8988T (cell line): ENCODE results near the gene SLC2A8.

ENCODE experiments used
- DNase-seq: peaks from one replicate; pipeline ENCODE4 v3.0.0; 2011

The SLC2A8 gene

GRCh38 chr9:127396808-127397645 is at the start of gene SLC2A8:
Gene SLC2A8, plus strand, starts transcription at chr9:127397169. Its CDS starts 62 bp downstream, at chr9:127397231.
- DNase-seq, result peak; percentile 65

- no peak for DNase-seq
These were observed 48.9 kb upstream of the SLC2A8 start for GRCh38 chr9:127347831-127348776.

- DNase-seq, result no peak
These were observed 47.4 kb upstream of the SLC2A8 start for GRCh38 chr9:127349483-127350113.

GRCh38 chr9:127351182-127352166 is 45.5 kb upstream of the SLC2A8 start:
- no peak for DNase-seq

GRCh38 chr9:127353882-127354281 is 43.1 kb upstream of the SLC2A8 start:
- DNase-seq, result no peak

- no peak for DNase-seq
These were observed 40.1 kb upstream of the SLC2A8 start for GRCh38 chr9:127356906-127357305.

- DNase-seq, result no peak
These were observed 38.9 kb upstream of the SLC2A8 start for GRCh38 chr9:127358023-127358535.

- DNase-seq, result no peak
These were observed 38.2 kb upstream of the SLC2A8 start for GRCh38 chr9:127358770-127359169.

GRCh38 chr9:127360250-127360649 is 36.7 kb upstream of the SLC2A8 start:
- DNase-seq, result no peak

- DNase-seq, result peak; percentile 70
These were observed 36.1 kb upstream of the SLC2A8 start for GRCh38 chr9:127360829-127361228.

- DNase-seq, result no peak
These were observed 35.4 kb upstream of the SLC2A8 start for GRCh38 chr9:127361561-127361960.

GRCh38 chr9:127362829-127363228 is 34.1 kb upstream of the SLC2A8 start:
- no peak for DNase-seq

GRCh38 chr9:127365461-127365860 is 31.5 kb upstream of the SLC2A8 start:
- no peak for DNase-seq

GRCh38 chr9:127366594-127366993 is 30.4 kb upstream of the SLC2A8 start:
- no peak for DNase-seq

- no peak for DNase-seq
These were observed 28.0 kb upstream of the SLC2A8 start for GRCh38 chr9:127368852-127369402.

GRCh38 chr9:127369428-127369827 is 27.5 kb upstream of the SLC2A8 start:
- no peak for DNase-seq

GRCh38 chr9:127370147-127370579 is 26.8 kb upstream of the SLC2A8 start:
- no peak for DNase-seq

GRCh38 chr9:127370672-127371648 is 26.0 kb upstream of the SLC2A8 start:
- DNase-seq, result no peak

- no peak for DNase-seq
These were observed 16.5 kb upstream of the SLC2A8 start for GRCh38 chr9:127380479-127380878.

- DNase-seq, result no peak
These were observed 14.4 kb upstream of the SLC2A8 start for GRCh38 chr9:127382541-127382940.
